A549 (cell line): ENCODE data around the gene SLC9A9. TPM values are rescaled to one million over a fixed set of nuclear protein-coding genes. Genes with fewer than 3 reads are reported as not detected.

Source experiments
- ATAC-seq, 2 experiments: fragments of 200-7000 bp in 1 of 2; fragments of >200 bp in 1 of 2; cut with Nextera tagmentation in 1 of 2; cut with Tn5 transposase in 1 of 2; 3 replicates each; pipeline versions ENCODE4 v1.8.0 to v1.9.1; 2018 to 2020; ENCODE audit warnings: mild to moderate bottlenecking in 1 of 2, moderate library complexity in 1 of 2
- CTCF ChIA-PET: fragments of 300-600 bp; sonication (Branson Sonifier 250); formaldehyde crosslinking; extraction: SDS; loops from one replicate; lab custom pipeline; 2021; ENCODE audit warnings: antibody characterized with exemption, inconsistent platforms; lab: Yijun Ruan, JAX
- POLR2A ChIA-PET: fragments of 350-600 bp; formaldehyde crosslinking; extraction: SDS; loops from one replicate; lab custom pipeline; 2021; ENCODE audit warnings: antibody characterized with exemption, inconsistent platforms; lab: Yijun Ruan, JAX
- DNase-seq, 2 experiments: peaks; one replicate each; pipeline versions ENCODE4 v3.0.0 to v3.0.0-alpha.2; 2011 to 2016; ENCODE audit warnings: low read depth in 1 of 2, low spot score in 1 of 2
- FAIRE-seq: peaks from 2 replicates; lab custom pipeline; 2011; peaks lifted over from hg19 to GRCh38; lab: Jason Lieb, UNC
- H3K27ac ChIP-seq, 2 experiments: fragments of >200 bp; sonication (Bioruptor Twin); formaldehyde crosslinking; 3 replicates each; pipeline ENCODE4 v1.5.1; 2016 to 2017
- H3K4me1 ChIP-seq: fragments of >200 bp; sonication (Bioruptor Twin); formaldehyde crosslinking; 3 replicates; pipeline ENCODE4 v1.6.1; 2016
- H3K4me2 ChIP-seq: fragments of >200 bp; sonication (Bioruptor Twin); formaldehyde crosslinking; 3 replicates; pipeline ENCODE4 v1.6.1; 2016
- H3K4me3 ChIP-seq: fragments of >200 bp; sonication (Bioruptor Twin); formaldehyde crosslinking; 3 replicates; pipeline ENCODE4 v1.5.1; 2016
- H3K9me3 ChIP-seq: fragments of >200 bp; sonication (Bioruptor Twin); formaldehyde crosslinking; 3 replicates; pipeline ENCODE4 v1.6.1; 2016
- BHLHE40 ChIP-seq: IDR thresholded peaks from 2 replicates; pipeline ENCODE4 v1.6.1; 2012; ENCODE audit warnings: low read depth, low read length, inconsistent platforms
- CBX8 ChIP-seq: fragments of 200-600 bp; sonication (generic); IDR thresholded peaks from 2 replicates; pipeline ENCODE4 v1.6.1; 2016
- CHD2 ChIP-seq: fragments of 150-350 bp; IDR thresholded peaks from 2 replicates; pipeline ENCODE4 v1.6.1; 2014; ENCODE audit warnings: low read length; ENCODE audit not compliant: partially characterized antibody
- EHMT2 ChIP-seq: fragments of 200-600 bp; sonication (generic); IDR thresholded peaks from 2 replicates; pipeline ENCODE4 v1.6.1; 2016; ENCODE audit warnings: antibody characterized with exemption, low read depth, mild to moderate bottlenecking, moderate library complexity
- FOSL2 ChIP-seq, 2 experiments: fragments of 450-650 bp in 1 of 2; fragments of >200 bp in 1 of 2; sonication (Bioruptor Twin) in 1 of 2; formaldehyde crosslinking; IDR thresholded peaks; 2 replicates each; pipeline versions ENCODE4 v1.5.0 to v1.6.1; 2016 to 2020; ENCODE audit warnings: mild to moderate bottlenecking in 1 of 2, moderate library complexity in 1 of 2
- FOXS1 ChIP-seq: fragments of 250-450 bp; sonication (Bioruptor Pico); IDR thresholded peaks from 2 replicates; pipeline ENCODE4 v1.5.0; 2020; ENCODE audit warnings: mild to moderate bottlenecking, moderate library complexity
- HOXA7 ChIP-seq: fragments of 250-450 bp; sonication (Bioruptor Pico); IDR thresholded peaks from 2 replicates; pipeline ENCODE4 v1.5.0; 2020; ENCODE audit warnings: mild to moderate bottlenecking, moderate library complexity
- HOXB13 ChIP-seq: fragments of 250-450 bp; sonication (Bioruptor Pico); IDR thresholded peaks from 2 replicates; pipeline ENCODE4 v1.5.0; 2020; ENCODE audit warnings: low read depth, mild to moderate bottlenecking, moderate library complexity
- JUN ChIP-seq, 2 experiments: fragments of >200 bp; sonication (Bioruptor Twin); formaldehyde crosslinking; IDR thresholded peaks; 2 replicates in 1 of 2; 3 replicates in 1 of 2; pipeline ENCODE4 v1.6.1; 2016 to 2017
- JUNB ChIP-seq: fragments of >200 bp; sonication (Bioruptor Twin); formaldehyde crosslinking; IDR thresholded peaks from 2 replicates; pipeline ENCODE4 v1.6.1; 2016
- KDM5A ChIP-seq: fragments of 200-600 bp; sonication (generic); IDR thresholded peaks from 2 replicates; pipeline ENCODE4 v1.6.1; 2016; ENCODE audit warnings: antibody characterized with exemption, mild to moderate bottlenecking
- MAFK ChIP-seq: fragments of 450-650 bp; IDR thresholded peaks from 2 replicates; pipeline ENCODE4 v1.6.1; 2014; ENCODE audit not compliant: partially characterized antibody
- MYC ChIP-seq: IDR thresholded peaks from 2 replicates; pipeline ENCODE4 v1.6.1; 2012; ENCODE audit warnings: mild to moderate bottlenecking, inconsistent platforms, low read length, improper control_type of control experiment, borderline replicate concordance
- NR3C1 ChIP-seq: fragments of >200 bp; sonication (Bioruptor Twin); formaldehyde crosslinking; IDR thresholded peaks from 3 replicates; pipeline ENCODE4 v1.6.1; 2017
- RCOR1 ChIP-seq: fragments of 150-350 bp; IDR thresholded peaks from 2 replicates; pipeline ENCODE4 v1.6.1; 2014; ENCODE audit warnings: antibody characterized with exemption, low read length, low read depth
- ZC3H11A ChIP-seq: fragments of 450-650 bp; IDR thresholded peaks from 2 replicates; pipeline ENCODE4 v1.6.1; 2014; ENCODE audit warnings: antibody characterized with exemption, mild to moderate bottlenecking
- ZFP36 ChIP-seq: fragments of 450-650 bp; IDR thresholded peaks from 2 replicates; pipeline ENCODE4 v1.6.1; 2014; ENCODE audit warnings: borderline replicate concordance; ENCODE audit not compliant: partially characterized antibody
- WGBS: methylation state at CpG from one replicate; pipeline ENCODE4 v1.1.6; 2017; ENCODE audit errors: missing lambda C conversion rate; 5-methylcytosine and 5-hydroxymethylcytosine counted together
- polyA plus RNA-seq, 4 experiments: library from polyadenylated mRNA; depleted of rRNA in 3 of 4; stranded (reverse); fragments of >200 nt; fragmentation: RNase III in 1 of 4; extraction: RNeasy Plus Mini Kit Qiagen cat#74134 plus additional on column Dnase treatment in 1 of 4; gene quantifications; 2 replicates in 3 of 4; 3 replicates in 1 of 4; pipeline ENCODE4 v1.2.3, GENCODE V29; 2011 to 2017
- TF ChIP-seq, protein P1 (sequence below): fragments of >200 bp; sonication (Bioruptor Twin); formaldehyde crosslinking; IDR thresholded peaks from 3 replicates; pipeline ENCODE4 v1.5.1; 2016
- TF ChIP-seq, protein P2 (sequence below): fragments of 250-450 bp; sonication (Bioruptor Pico); IDR thresholded peaks from 2 replicates; pipeline ENCODE4 v1.5.0; 2020; ENCODE audit warnings: low read depth, mild to moderate bottlenecking, moderate library complexity
- TF ChIP-seq, protein P3 (sequence below): IDR thresholded peaks from 2 replicates; pipeline ENCODE4 v1.6.1; 2012; ENCODE audit warnings: low read depth, borderline replicate concordance
- TF ChIP-seq, protein P4 (sequence below): fragments of >200 bp; sonication (Bioruptor Twin); formaldehyde crosslinking; IDR thresholded peaks from 3 replicates; pipeline ENCODE4 v1.6.1; 2016
- TF ChIP-seq, protein P5 (sequence below): IDR thresholded peaks from 2 replicates; pipeline ENCODE4 v1.6.1; 2012
- TF ChIP-seq, protein P6 (sequence below): fragments of 200-600 bp; sonication (generic); IDR thresholded peaks from 2 replicates; pipeline ENCODE4 v1.6.1; 2016; ENCODE audit warnings: antibody characterized with exemption, mild to moderate bottlenecking, moderate library complexity

Gene SLC9A9
- polyA plus RNA-seq, 2 of the 4 experiments (the other 2 are of a cell fraction) = 0.10 to 0.32 TPM

DNA sequence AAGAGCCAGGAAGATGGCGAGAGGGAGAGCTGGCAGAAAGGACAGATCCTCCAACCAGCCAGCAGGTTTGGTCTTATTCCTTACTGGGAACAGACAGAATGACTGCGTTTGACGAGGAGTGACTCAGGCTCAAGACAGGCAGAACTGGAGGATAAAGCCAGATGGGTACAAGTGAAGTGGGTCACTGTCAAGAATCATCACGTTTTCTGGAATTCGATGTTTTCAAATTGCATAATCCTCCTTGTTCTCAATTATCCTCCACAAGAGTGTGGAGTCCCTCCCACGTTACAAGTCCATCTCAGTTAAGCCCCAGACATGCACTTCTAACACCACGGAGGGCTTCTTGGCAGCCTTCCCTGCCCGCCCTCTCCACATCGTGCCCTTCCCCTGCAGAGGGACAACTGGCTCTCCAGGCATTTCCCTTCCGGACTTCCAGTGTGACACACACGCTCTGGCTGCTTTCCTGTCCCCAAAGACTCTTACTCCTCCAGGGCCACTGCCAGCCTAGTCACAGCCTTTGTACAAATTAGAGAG is 545.6 kb downstream of the SLC9A9 start:
- H3K4me2 ChIP-seq = peak overlapping the region; percentile 33; the same call in 1 of the 3 replicates
- CTCF ChIA-PET = no interaction called here
- peak; percentile 46 to 55; a peak in 5 of 6 replicates for ATAC-seq
- no peak overlapping the region for H3K4me3 ChIP-seq
- TF ChIP-seq JUNB (no peak), HOXA7 (CRISPR knock-in tag) (no peak), ZC3H11A (no peak), HOXB13 (no peak), FOSL2 (IDR thresholded peaks at IDR 0.05) (no peak), FOSL2 (CRISPR knock-in tag; IDR thresholded peaks at IDR 0.05) (no peak), FOXS1 (CRISPR knock-in tag) (no peak), MYC (no peak), EHMT2 (no peak), MAFK (no peak), CBX8 (no peak)
- TF ChIP-seq, protein P1, sequence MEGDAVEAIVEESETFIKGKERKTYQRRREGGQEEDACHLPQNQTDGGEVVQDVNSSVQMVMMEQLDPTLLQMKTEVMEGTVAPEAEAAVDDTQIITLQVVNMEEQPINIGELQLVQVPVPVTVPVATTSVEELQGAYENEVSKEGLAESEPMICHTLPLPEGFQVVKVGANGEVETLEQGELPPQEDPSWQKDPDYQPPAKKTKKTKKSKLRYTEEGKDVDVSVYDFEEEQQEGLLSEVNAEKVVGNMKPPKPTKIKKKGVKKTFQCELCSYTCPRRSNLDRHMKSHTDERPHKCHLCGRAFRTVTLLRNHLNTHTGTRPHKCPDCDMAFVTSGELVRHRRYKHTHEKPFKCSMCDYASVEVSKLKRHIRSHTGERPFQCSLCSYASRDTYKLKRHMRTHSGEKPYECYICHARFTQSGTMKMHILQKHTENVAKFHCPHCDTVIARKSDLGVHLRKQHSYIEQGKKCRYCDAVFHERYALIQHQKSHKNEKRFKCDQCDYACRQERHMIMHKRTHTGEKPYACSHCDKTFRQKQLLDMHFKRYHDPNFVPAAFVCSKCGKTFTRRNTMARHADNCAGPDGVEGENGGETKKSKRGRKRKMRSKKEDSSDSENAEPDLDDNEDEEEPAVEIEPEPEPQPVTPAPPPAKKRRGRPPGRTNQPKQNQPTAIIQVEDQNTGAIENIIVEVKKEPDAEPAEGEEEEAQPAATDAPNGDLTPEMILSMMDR = no peak
- TF ChIP-seq, protein P2, sequence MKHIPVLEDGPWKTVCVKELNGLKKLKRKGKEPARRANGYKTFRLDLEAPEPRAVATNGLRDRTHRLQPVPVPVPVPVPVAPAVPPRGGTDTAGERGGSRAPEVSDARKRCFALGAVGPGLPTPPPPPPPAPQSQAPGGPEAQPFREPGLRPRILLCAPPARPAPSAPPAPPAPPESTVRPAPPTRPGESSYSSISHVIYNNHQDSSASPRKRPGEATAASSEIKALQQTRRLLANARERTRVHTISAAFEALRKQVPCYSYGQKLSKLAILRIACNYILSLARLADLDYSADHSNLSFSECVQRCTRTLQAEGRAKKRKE (CRISPR knock-in tag) = no peak
- TF ChIP-seq, protein P3, sequence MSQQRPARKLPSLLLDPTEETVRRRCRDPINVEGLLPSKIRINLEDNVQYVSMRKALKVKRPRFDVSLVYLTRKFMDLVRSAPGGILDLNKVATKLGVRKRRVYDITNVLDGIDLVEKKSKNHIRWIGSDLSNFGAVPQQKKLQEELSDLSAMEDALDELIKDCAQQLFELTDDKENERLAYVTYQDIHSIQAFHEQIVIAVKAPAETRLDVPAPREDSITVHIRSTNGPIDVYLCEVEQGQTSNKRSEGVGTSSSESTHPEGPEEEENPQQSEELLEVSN = no peak
- TF ChIP-seq, protein P4, sequence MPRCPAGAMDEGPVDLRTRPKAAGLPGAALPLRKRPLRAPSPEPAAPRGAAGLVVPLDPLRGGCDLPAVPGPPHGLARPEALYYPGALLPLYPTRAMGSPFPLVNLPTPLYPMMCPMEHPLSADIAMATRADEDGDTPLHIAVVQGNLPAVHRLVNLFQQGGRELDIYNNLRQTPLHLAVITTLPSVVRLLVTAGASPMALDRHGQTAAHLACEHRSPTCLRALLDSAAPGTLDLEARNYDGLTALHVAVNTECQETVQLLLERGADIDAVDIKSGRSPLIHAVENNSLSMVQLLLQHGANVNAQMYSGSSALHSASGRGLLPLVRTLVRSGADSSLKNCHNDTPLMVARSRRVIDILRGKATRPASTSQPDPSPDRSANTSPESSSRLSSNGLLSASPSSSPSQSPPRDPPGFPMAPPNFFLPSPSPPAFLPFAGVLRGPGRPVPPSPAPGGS = no peak
- TF ChIP-seq, protein P5, sequence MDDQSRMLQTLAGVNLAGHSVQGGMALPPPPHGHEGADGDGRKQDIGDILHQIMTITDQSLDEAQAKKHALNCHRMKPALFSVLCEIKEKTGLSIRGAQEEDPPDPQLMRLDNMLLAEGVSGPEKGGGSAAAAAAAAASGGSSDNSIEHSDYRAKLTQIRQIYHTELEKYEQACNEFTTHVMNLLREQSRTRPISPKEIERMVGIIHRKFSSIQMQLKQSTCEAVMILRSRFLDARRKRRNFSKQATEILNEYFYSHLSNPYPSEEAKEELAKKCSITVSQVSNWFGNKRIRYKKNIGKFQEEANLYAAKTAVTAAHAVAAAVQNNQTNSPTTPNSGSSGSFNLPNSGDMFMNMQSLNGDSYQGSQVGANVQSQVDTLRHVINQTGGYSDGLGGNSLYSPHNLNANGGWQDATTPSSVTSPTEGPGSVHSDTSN = no peak
- TF ChIP-seq, all 56 proteins: peak for 0
- POLR2A ChIA-PET = no interaction called here
- WGBS = 30% methylated on average over 10 of the region's 11 CpGs
- Histone ChIP-seq H3K27ac (no peak overlapping the region), H3K4me1 (peaks cover 11% of the 10 kb centered on the region), H3K9me3 (no peaks in the 10 kb centered on the region)
- FAIRE-seq = no peak
- peak in 1 of 2 experiments; percentile 4 for DNase-seq

DNA sequence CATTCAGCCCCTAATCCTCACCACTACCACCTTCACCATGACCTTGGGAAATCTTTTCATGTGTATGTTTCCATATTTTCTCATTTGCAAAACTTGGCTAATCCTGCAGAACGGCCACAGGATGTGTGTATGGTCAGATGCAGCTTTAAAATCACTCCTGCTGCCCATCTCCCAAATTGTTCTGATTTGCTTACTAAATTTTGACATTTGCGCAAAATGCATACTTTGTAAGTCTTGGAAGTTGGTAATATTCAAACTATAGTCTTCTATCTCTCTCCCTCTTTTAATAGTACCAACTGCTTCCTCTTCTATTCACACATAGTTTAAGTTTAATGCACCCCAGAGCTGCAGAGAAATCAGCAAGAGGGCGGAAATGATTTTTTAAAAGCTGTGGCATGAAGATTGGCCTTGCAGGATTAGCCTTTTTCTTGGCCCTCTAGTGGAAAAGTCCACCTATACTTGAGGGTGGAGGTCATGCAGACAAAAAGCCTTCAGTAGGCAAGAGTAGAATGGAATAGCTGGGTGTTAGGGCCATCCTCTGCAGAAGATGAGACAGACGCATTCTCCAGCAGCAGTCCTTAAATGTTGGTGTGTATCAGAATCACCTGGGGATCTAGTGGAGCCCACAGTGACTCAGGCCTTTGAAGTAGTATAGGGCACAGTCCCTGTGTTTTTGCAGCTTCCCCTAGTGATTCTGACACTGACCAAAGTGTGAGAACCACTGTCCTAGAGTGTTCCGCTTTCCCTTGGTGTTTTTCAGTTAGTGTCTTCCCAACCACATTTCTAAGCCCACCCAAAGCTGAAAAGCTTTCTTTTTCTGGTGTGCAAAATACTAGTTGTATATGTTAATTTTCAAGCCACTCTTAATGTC is 547.0 kb downstream of the SLC9A9 start:
- WGBS = 65% methylated on average over 5 of the region's 5 CpGs
- Histone ChIP-seq H3K4me2 (no peak overlapping the region), H3K27ac (no peak overlapping the region), H3K4me1 (peaks cover 4% of the 10 kb centered on the region; the same call in 1 of the 3 replicates), H3K4me3 (no peak overlapping the region), H3K9me3 (no peaks in the 10 kb centered on the region)
- ATAC-seq = no peak
- CTCF ChIA-PET = interaction anchor here (1.1 kb wide), 1 partner anchor 34 kb away, joined by 3 read pairs; no protein-coding TSS in a partner anchor
- no peak for DNase-seq
- POLR2A ChIA-PET = no interaction called here
- FAIRE-seq = no peak
- TF ChIP-seq, protein P6, sequence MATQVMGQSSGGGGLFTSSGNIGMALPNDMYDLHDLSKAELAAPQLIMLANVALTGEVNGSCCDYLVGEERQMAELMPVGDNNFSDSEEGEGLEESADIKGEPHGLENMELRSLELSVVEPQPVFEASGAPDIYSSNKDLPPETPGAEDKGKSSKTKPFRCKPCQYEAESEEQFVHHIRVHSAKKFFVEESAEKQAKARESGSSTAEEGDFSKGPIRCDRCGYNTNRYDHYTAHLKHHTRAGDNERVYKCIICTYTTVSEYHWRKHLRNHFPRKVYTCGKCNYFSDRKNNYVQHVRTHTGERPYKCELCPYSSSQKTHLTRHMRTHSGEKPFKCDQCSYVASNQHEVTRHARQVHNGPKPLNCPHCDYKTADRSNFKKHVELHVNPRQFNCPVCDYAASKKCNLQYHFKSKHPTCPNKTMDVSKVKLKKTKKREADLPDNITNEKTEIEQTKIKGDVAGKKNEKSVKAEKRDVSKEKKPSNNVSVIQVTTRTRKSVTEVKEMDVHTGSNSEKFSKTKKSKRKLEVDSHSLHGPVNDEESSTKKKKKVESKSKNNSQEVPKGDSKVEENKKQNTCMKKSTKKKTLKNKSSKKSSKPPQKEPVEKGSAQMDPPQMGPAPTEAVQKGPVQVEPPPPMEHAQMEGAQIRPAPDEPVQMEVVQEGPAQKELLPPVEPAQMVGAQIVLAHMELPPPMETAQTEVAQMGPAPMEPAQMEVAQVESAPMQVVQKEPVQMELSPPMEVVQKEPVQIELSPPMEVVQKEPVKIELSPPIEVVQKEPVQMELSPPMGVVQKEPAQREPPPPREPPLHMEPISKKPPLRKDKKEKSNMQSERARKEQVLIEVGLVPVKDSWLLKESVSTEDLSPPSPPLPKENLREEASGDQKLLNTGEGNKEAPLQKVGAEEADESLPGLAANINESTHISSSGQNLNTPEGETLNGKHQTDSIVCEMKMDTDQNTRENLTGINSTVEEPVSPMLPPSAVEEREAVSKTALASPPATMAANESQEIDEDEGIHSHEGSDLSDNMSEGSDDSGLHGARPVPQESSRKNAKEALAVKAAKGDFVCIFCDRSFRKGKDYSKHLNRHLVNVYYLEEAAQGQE = no peak
- TF ChIP-seq, protein P2 (CRISPR knock-in tag) = no peak
- no peak for TF ChIP-seq KDM5A
- TF ChIP-seq CHD2 = no peak
- no peak for TF ChIP-seq RCOR1
- no peak for TF ChIP-seq JUN (IDR thresholded peaks at IDR 0.05)
- TF ChIP-seq NR3C1 = no peak
- TF ChIP-seq, protein P4 = no peak
- no peak for TF ChIP-seq BHLHE40
- no peak for TF ChIP-seq ZFP36
